ENCODE data around the gene GTF2F1.
"Not testable (repeated sequence)": the region's sequence is repeated elsewhere in the genome, so short reads cannot be mapped to it uniquely, and the experiment has no call there.

The GTF2F1 gene

DNA sequence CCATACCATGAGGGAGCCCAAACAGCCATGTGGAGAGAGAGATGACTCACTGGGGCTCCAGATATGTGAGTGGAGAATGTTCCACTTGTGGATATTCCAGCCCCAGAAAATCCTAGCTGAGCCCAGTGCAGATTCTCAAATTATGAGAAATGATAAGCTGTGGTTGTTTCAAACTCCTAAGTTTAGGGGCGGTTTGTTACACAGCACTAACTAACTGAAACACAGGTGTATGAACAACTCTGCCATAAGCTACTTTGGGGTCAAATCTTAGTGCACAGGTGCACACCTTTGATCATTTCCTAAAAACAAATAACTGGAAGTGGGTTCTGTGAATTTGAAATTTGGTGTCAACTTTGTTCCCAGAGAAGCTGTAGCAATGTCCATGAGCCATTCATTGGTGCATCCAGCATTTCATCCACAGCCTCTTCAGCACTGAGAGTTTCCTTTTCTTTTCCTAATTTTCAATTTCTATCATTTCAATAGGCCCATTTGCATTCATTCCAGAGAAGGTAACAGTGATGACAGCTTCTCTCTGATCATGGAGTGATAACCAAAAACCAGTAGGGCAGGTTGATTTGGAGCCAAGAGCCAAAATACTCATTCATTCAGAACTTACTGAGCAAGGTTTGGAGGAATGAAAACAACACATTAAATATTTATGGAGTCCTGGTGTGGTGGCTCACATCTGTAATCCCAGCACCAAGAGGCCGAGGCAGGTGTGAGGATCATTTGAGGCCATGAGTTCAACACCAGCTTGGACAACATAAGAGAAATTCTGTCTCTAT, 40.4 kb downstream of the GTF2F1 start:
- no peaks in the 10 kb centered on the region for H3K36me3 ChIP-seq
- no peak overlapping the region for H3K4me3 ChIP-seq
- H3K27ac ChIP-seq, result no peak overlapping the region
- no peaks in the 10 kb centered on the region for H3K27me3 ChIP-seq
- H3K4me1 ChIP-seq, result no peaks in the 10 kb centered on the region
- H3K9me3 ChIP-seq, result no peaks in the 10 kb centered on the region
- no peak for DNase-seq
- intact Hi-C loops (cut with DNase I; ENCODE audit: low total_unique reads), result no loop called here
- TF ChIP-seq, protein P1, sequence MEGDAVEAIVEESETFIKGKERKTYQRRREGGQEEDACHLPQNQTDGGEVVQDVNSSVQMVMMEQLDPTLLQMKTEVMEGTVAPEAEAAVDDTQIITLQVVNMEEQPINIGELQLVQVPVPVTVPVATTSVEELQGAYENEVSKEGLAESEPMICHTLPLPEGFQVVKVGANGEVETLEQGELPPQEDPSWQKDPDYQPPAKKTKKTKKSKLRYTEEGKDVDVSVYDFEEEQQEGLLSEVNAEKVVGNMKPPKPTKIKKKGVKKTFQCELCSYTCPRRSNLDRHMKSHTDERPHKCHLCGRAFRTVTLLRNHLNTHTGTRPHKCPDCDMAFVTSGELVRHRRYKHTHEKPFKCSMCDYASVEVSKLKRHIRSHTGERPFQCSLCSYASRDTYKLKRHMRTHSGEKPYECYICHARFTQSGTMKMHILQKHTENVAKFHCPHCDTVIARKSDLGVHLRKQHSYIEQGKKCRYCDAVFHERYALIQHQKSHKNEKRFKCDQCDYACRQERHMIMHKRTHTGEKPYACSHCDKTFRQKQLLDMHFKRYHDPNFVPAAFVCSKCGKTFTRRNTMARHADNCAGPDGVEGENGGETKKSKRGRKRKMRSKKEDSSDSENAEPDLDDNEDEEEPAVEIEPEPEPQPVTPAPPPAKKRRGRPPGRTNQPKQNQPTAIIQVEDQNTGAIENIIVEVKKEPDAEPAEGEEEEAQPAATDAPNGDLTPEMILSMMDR (IDR thresholded peaks at IDR 0.05), result no peak

DNA sequence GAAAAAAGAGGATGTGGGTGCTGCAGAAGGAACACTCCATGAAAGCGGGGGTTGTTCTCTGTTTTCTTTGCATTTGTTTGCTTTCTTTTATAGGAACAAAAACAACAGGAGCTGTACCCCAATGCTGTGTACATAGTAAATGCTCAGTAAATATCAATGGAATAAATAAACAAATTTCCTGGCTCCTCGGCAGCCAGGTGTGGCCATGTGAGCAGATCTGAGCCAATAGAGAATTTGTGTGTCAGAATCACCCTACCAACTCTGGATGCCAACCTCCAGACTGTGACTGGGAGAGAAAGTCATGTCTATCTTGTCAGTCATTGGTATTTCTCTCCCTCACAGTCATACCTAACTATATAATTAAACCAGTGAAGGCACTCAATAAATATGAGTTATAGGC, 42.3 kb downstream of the GTF2F1 start:
- no peaks in the 10 kb centered on the region for H3K4me1 ChIP-seq
- H3K4me3 ChIP-seq, result no peak overlapping the region
- H3K27me3 ChIP-seq, result no peaks in the 10 kb centered on the region
- no peak overlapping the region for H3K27ac ChIP-seq
- intact Hi-C loops (cut with DNase I; ENCODE audit: low total_unique reads), result no loop called here
- TF ChIP-seq, protein P1 (IDR thresholded peaks at IDR 0.05), result no peak
- no peak for DNase-seq
- H3K9me3 ChIP-seq, result no peaks in the 10 kb centered on the region
- no peaks in the 10 kb centered on the region for H3K36me3 ChIP-seq

- H3K4me3 ChIP-seq; H3K27ac ChIP-seq; DNase-seq; H3K36me3 ChIP-seq; H3K9me3 ChIP-seq; intact Hi-C loops (cut with DNase I; ENCODE audit: low total_unique reads); H3K27me3 ChIP-seq; H3K4me1 ChIP-seq: not testable (repeated sequence)
Measured at GRCh38 chr19:6349271-6349670, 43.7 kb downstream of the GTF2F1 start.

DNA sequence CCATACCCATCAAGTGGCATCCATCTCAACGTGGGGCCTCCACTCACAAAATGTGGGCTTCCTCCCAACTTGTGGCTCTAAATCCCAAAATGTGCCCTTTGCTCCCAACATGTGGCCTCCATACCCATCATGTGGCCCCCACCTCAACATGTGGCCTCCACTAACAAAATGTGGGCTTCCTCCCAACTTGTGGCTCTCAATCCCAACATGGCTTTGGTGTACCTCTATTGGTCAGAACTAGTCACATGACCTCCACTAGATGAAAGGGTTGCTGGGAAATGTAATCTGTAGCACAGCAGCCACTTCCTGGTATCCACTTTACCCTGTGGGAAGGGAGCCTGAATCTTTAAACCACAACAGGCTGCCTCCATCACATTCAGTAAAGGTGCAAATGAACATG, 49.5 kb downstream of the GTF2F1 start:
- Histone ChIP-seq H3K36me3 (no peaks in the 10 kb centered on the region), H3K4me3 (no peak overlapping the region), H3K4me1 (no peaks in the 10 kb centered on the region), H3K27ac (no peak overlapping the region), H3K9me3 (no peaks in the 10 kb centered on the region), H3K27me3 (peaks cover 0 to 14% of the 10 kb centered on the region in 2 donors)
- TF ChIP-seq, protein P1 (IDR thresholded peaks at IDR 0.05), result no peak
- DNase-seq, result no peak
- intact Hi-C loops (cut with DNase I; ENCODE audit: low total_unique reads), result no loop called here

GRCh38 chr19:6340493-6341201, 52.3 kb downstream of the GTF2F1 start:
- no peak for DNase-seq
- Histone ChIP-seq H3K9me3 (no peaks in the 10 kb centered on the region), H3K36me3 (no peaks in the 10 kb centered on the region), H3K27ac (no peak overlapping the region), H3K27me3 (peaks cover 0 to 17% of the 10 kb centered on the region in 2 donors), H3K4me1 (no peaks in the 10 kb centered on the region), H3K4me3 (no peak overlapping the region)
- intact Hi-C loops (cut with DNase I; ENCODE audit: low total_unique reads), result no loop called here
- TF ChIP-seq, protein P1 (IDR thresholded peaks at IDR 0.05), result no peak

All from tibial artery (tissue), 4 donors.